ENCODE data around the gene ABCB6. TPM values are rescaled to one million over a fixed set of nuclear protein-coding genes. Genes with fewer than 3 reads are reported as not detected.
A peak's percentile ranks its signal among the peaks of the same experiment; 100 is the strongest.

Gene ABCB6
- total and polyA plus RNA-seq, 10 of the 15 experiments (the other 5 are each of a cell fraction or from before 2014, with no cell fraction given) = 2.3 to 22.1 (median 13.8) TPM

- TF ChIP-seq ZBTB33 (IDR thresholded peaks at IDR 0.05) = no peak
- no peak for TF ChIP-seq STAT3 (IDR thresholded peaks at IDR 0.05; ENCODE audit: low read depth, low read length)
- no peak for TF ChIP-seq ESRRA (IDR thresholded peaks at IDR 0.05; ENCODE audit: low read length)
- no peak for TF ChIP-seq MYC (IDR thresholded peaks at IDR 0.05; ENCODE audit: insufficient read depth, insufficient read length, insufficient replicate concordance, low read length, severe bottlenecking)
- peak; percentile 44; the same call in 1 of the 2 replicates for TF ChIP-seq CBFB (IDR thresholded peaks at IDR 0.05; ENCODE audit: low read depth)
- no peak for TF ChIP-seq RCOR1 (conservative IDR thresholded peaks at IDR 0.05; ENCODE audit: low read depth, low read length)
- peak; percentile 39 to 67; a peak in 3 of 4 replicates for TF ChIP-seq IKZF2 (IDR thresholded peaks at IDR 0.05)
- peak in 1 of 2 experiments; percentile 72; a peak in 1 of 3 replicates for TF ChIP-seq EGR1 (IDR thresholded peaks at IDR 0.05; ENCODE audit: borderline replicate concordance in 1 of 2, low read depth in 2 of 2, low read length in 2 of 2)
- TF ChIP-seq ZBED1 (IDR thresholded peaks at IDR 0.05; ENCODE audit: borderline replicate concordance) = no peak
- TF ChIP-seq ZNF274 (IDR thresholded peaks at IDR 0.05; ENCODE audit: insufficient read depth, insufficient read length) = no peak
- TF ChIP-seq FOXM1 (IDR thresholded peaks at IDR 0.05; ENCODE audit: low read depth, low read length) = no peak
- TF ChIP-seq NFIC (IDR thresholded peaks at IDR 0.05; ENCODE audit: low read depth, low read length) = no peak
- TF ChIP-seq NFXL1 (IDR thresholded peaks at IDR 0.05; ENCODE audit: borderline replicate concordance) = no peak
- TF ChIP-seq SREBF2 (IDR thresholded peaks at IDR 0.05; ENCODE audit: low read length) = no peak
- peak; percentile 70; the same call in 1 of the 2 replicates for TF ChIP-seq SMARCA5 (IDR thresholded peaks at IDR 0.05)
- TF ChIP-seq ELK1 (IDR thresholded peaks at IDR 0.05; ENCODE audit: low read depth, low read length) = 0 out of 2 replicates have a peak, but pooled peaks have one; percentile 33
- TF ChIP-seq ASH2L (IDR thresholded peaks at IDR 0.05; ENCODE audit: borderline replicate concordance, low read depth) = no peak
- TF ChIP-seq MEF2A (IDR thresholded peaks at IDR 0.05; ENCODE audit: insufficient read depth, low read depth, low read length) = 0 out of 2 replicates have a peak, but pooled peaks have one; percentile 6
- TF ChIP-seq PRDM15 (CRISPR knock-in tag; IDR thresholded peaks at IDR 0.05) = no peak
- no peak for TF ChIP-seq ATF7 (IDR thresholded peaks at IDR 0.05; ENCODE audit: low read depth)
- peak; percentile 69; the same call in 1 of the 2 replicates for TF ChIP-seq POLR2AphosphoS2 (IDR thresholded peaks at IDR 0.05; ENCODE audit: low read depth, low read length)
- peak; percentile 16 for TF ChIP-seq SP1 (IDR thresholded peaks at IDR 0.05; ENCODE audit: low read depth, low read length)
- TF ChIP-seq IKZF1 (conservative IDR thresholded peaks at IDR 0.05) = peak; percentile 55; the same call in 1 of the 2 replicates
- TF ChIP-seq BRCA1 (IDR thresholded peaks at IDR 0.05; ENCODE audit: low read depth, low read length) = no peak
- no peak for TF ChIP-seq ZNF384 (IDR thresholded peaks at IDR 0.05; ENCODE audit: borderline replicate concordance, low read depth, low read length)
Measured at GRCh38 chr2:219160186-219161017, 58.4 kb downstream of the ABCB6 start, which contains the start of gene NHEJ1 (continued).

Data from GM12878 (cell line).